HCT116 (cell line): ENCODE measurements around the gene TDRD9. TPM values are rescaled to one million over a fixed set of nuclear protein-coding genes. Genes with fewer than 3 reads are reported as not detected.

ENCODE experiments used
- ATAC-seq: fragments of 200-7000 bp; cut with Tn5 transposase; 2 replicates; pipeline ENCODE4 v1.9.1; 2020; ENCODE audit warnings: mild to moderate bottlenecking, moderate library complexity
- BruUV-seq: library from RNA; stranded (reverse); fragments of 400-500 nt; replicated peaks from 2 replicates; lab custom pipeline; 2021; lab: Mats Ljungman, UMichigan
- CTCF ChIA-PET: fragments of 300-600 bp; sonication (Branson Sonifier 250); formaldehyde crosslinking; loops from one replicate; lab custom pipeline; 2021; ENCODE audit warnings: antibody characterized with exemption; lab: Charles Lee
- POLR2A ChIA-PET: fragments of 300-600, 350-600 bp; sonication (Branson Sonifier 250); formaldehyde crosslinking; loops from one replicate; lab custom pipeline; 2021; ENCODE audit warnings: antibody characterized with exemption; lab: Charles Lee
- RAD21 ChIA-PET, 2 experiments: fragments of 300-600 bp; sonication (Branson Sonifier 250); formaldehyde crosslinking; loops; one replicate each; lab custom pipeline; 2023; ENCODE audit warnings: low total read pairs in 2 of 2; ENCODE audit not compliant: uncharacterized antibody in 2 of 2, unreplicated experiment in 2 of 2, low non-redundant PET in 1 of 2; lab: Charles Lee
- DNase-seq: peaks from one replicate; pipeline ENCODE4 v3.0.0-alpha.2; 2010; ENCODE audit warnings: low read depth, low spot score
- H2AFZ ChIP-seq: fragments of 200-600 bp; shearing (Covaris generic), sonication (generic); 2 replicates; pipeline ENCODE4 v1.6.1; 2017; ENCODE audit warnings: low read depth, mixed run types, mixed read lengths, antibody characterized with exemption, low read length; ENCODE audit not compliant: poor library complexity, severe bottlenecking
- H3K27ac ChIP-seq: 2 replicates; pipeline ENCODE4 v1.5.1; 2012; ENCODE audit warnings: low read depth, low read length
- H3K27me3 ChIP-seq: fragments of 200-600 bp; sonication (generic); 2 replicates; pipeline ENCODE4 v1.6.1; 2016; ENCODE audit warnings: mixed run types, low read length, mixed read lengths; ENCODE audit not compliant: insufficient read depth
- H3K36me3 ChIP-seq, 2 experiments: fragments of 200-500 bp in 1 of 2; fragments of 200-600 bp in 1 of 2; sonication (Bioruptor generic) in 1 of 2; sonication (generic) in 1 of 2; 2 replicates each; pipeline versions ENCODE4 v1.5.1 to v1.6.1; 2014 to 2016; ENCODE audit warnings: low read length in 2 of 2, inconsistent platforms in 1 of 2, mixed read lengths in 1 of 2, mixed run types in 1 of 2; ENCODE audit not compliant: insufficient read depth in 2 of 2, control insufficient read depth in 1 of 2
- H3K4me1 ChIP-seq, 2 experiments: fragments of 200-600 bp in 1 of 2; sonication (generic) in 1 of 2; 2 replicates each; pipeline versions ENCODE4 v1.5.1 to v1.6.1; 2012 to 2017; ENCODE audit warnings: low read length in 2 of 2, inconsistent platforms in 1 of 2, mild to moderate bottlenecking in 1 of 2, mixed read lengths in 1 of 2, mixed run types in 1 of 2, moderate library complexity in 1 of 2; ENCODE audit not compliant: insufficient read depth in 2 of 2, control insufficient read depth in 1 of 2
- H3K4me2 ChIP-seq: fragments of 200-600 bp; sonication (generic); 2 replicates; pipeline ENCODE4 v1.6.1; 2017; ENCODE audit warnings: mixed run types, low read length, mixed read lengths
- H3K4me3 ChIP-seq, 2 experiments: fragments of 200-600 bp in 1 of 2; sonication (generic) in 1 of 2; replicated peaks in 1 of 2; 2 replicates each; pipeline ENCODE4 v1.5.1; 2011 to 2016; ENCODE audit warnings: low read length in 2 of 2, control low read depth in 1 of 2, low read depth in 1 of 2, mild to moderate bottlenecking in 1 of 2, mixed read lengths in 1 of 2, mixed run types in 1 of 2
- H3K79me2 ChIP-seq: fragments of 200-600 bp; sonication (generic); 2 replicates; pipeline ENCODE4 v1.6.1; 2017; ENCODE audit warnings: mild to moderate bottlenecking, mixed run types, low read length, moderate library complexity, mixed read lengths; ENCODE audit not compliant: insufficient read depth
- H3K9ac ChIP-seq: fragments of 200-600 bp; sonication (generic); 2 replicates; pipeline ENCODE4 v1.6.1; 2016; ENCODE audit warnings: low read length, mixed read lengths
- H3K9me2 ChIP-seq: fragments of 200-600 bp; sonication (generic), shearing (Covaris generic); 2 replicates; pipeline ENCODE4 v1.6.1; 2017; ENCODE audit warnings: mixed run types, mild to moderate bottlenecking, moderate library complexity; ENCODE audit not compliant: insufficient read depth
- H3K9me3 ChIP-seq, 2 experiments: fragments of 200-500 bp in 1 of 2; fragments of 200-600 bp in 1 of 2; sonication (Bioruptor generic) in 1 of 2; sonication (generic) in 1 of 2; 2 replicates each; pipeline ENCODE4 v1.6.1; 2014 to 2017; ENCODE audit warnings: low read length in 2 of 2, mixed read lengths in 2 of 2, inconsistent platforms in 1 of 2, low read depth in 1 of 2, mild to moderate bottlenecking in 1 of 2, mixed run types in 1 of 2, moderate library complexity in 1 of 2; ENCODE audit not compliant: control insufficient read depth in 1 of 2, insufficient read depth in 1 of 2
- H4K20me1 ChIP-seq: fragments of 200-600 bp; sonication (generic), shearing (Covaris generic); 2 replicates; pipeline ENCODE4 v1.6.1; 2017; ENCODE audit warnings: mixed run types, mild to moderate bottlenecking, moderate library complexity; ENCODE audit not compliant: insufficient read depth
- ATF3 ChIP-seq: IDR thresholded peaks from 2 replicates; pipeline ENCODE4 v1.6.1; 2012
- CEBPB ChIP-seq: IDR thresholded peaks from 2 replicates; pipeline ENCODE4 v1.6.1; 2012; ENCODE audit warnings: low read depth
- ELF1 ChIP-seq: IDR thresholded peaks from 2 replicates; pipeline ENCODE4 v1.6.1; 2012; ENCODE audit warnings: low read depth, borderline replicate concordance
- EZH2phosphoT487 ChIP-seq: fragments of 200-600 bp; IDR thresholded peaks from 2 replicates; pipeline ENCODE4 v1.6.1; 2018; ENCODE audit warnings: antibody characterized with exemption, borderline replicate concordance
- POLR2A ChIP-seq: IDR thresholded peaks from 2 replicates; pipeline ENCODE4 v1.7.0; 2011; ENCODE audit warnings: borderline replicate concordance; ENCODE audit not compliant: insufficient read depth, insufficient read length; ENCODE audit errors: extremely low read depth
- RAD21 ChIP-seq: IDR thresholded peaks from 2 replicates; pipeline ENCODE4 v1.6.1; 2012; ENCODE audit warnings: low read depth, mild to moderate bottlenecking
- REST ChIP-seq: IDR thresholded peaks from 2 replicates; pipeline ENCODE4 v1.6.1; 2012; ENCODE audit warnings: low read depth
- SP1 ChIP-seq: IDR thresholded peaks from 2 replicates; pipeline ENCODE4 v1.6.1; 2012; ENCODE audit warnings: low read depth
- SRF ChIP-seq: IDR thresholded peaks from 2 replicates; pipeline ENCODE4 v1.6.1; 2012; ENCODE audit warnings: low read depth
- TCF7L2 ChIP-seq: IDR thresholded peaks from 2 replicates; pipeline ENCODE4 v1.7.0; 2011; ENCODE audit warnings: borderline replicate concordance, inconsistent platforms; ENCODE audit not compliant: insufficient read depth, insufficient read length; ENCODE audit errors: extremely low read depth
- intact Hi-C: fragments of 100-400 bp; cut with micrococcal nuclease; formaldehyde crosslinking; loops from 2 replicates; pipeline ENCODE4 v1.10.0; 2022
- total RNA-seq: library from RNA; stranded (reverse); gene quantifications from one replicate; pipeline ENCODE4 v1.2.1, GENCODE V29; 2021; ENCODE audit not compliant: unreplicated experiment
- TF ChIP-seq, protein P1 (sequence below), 3 experiments: fragments of 200-600 bp in 1 of 3; sonication (generic) in 1 of 3; IDR thresholded peaks in 2 of 3; conservative IDR thresholded peaks in 1 of 3; 2 replicates each; pipeline ENCODE4 v1.5.1; 2012 to 2017; ENCODE audit warnings: low read depth in 2 of 3, low read length in 2 of 3, antibody characterized with exemption in 1 of 3, borderline replicate concordance in 1 of 3, control low read depth in 1 of 3, mild to moderate bottlenecking in 1 of 3, mixed read lengths in 1 of 3, mixed run types in 1 of 3, moderate library complexity in 1 of 3; ENCODE audit not compliant: insufficient read depth in 1 of 3
- TF ChIP-seq, protein P2 (sequence below): IDR thresholded peaks from 2 replicates; pipeline ENCODE4 v1.6.1; 2012

The TDRD9 gene
- total RNA-seq, 1 experiment from 2014 or later = not detected

- Histone ChIP-seq H3K27me3 (no peaks in the 10 kb centered on the region), H3K4me3 (no peak overlapping the region), H3K9me2 (no peaks in the 10 kb centered on the region), H3K79me2 (no peaks in the 10 kb centered on the region), H3K9ac (no peak overlapping the region), H3K4me1 (peaks cover 5 to 15% of the 10 kb centered on the region in 2 experiments; a peak in 3 of 4 replicates), H3K4me2 (no peak overlapping the region), H3K36me3 (no peaks in the 10 kb centered on the region), H3K9me3 (no peaks in the 10 kb centered on the region), H4K20me1 (no peaks in the 10 kb centered on the region), H3K27ac (no peak overlapping the region), H2AFZ (no peak overlapping the region)
- no peak for DNase-seq
- intact Hi-C loops = loop anchor here (10.0 kb wide), 1 partner anchor 331 kb away; no protein-coding TSS in a partner anchor
- BruUV-seq = no TSS peak
- ATAC-seq = no peak
- ChIA-PET POLR2A (no interaction called here), RAD21 (no interaction called here), CTCF (interaction anchor here (0.8 to 1.4 kb wide), 4 partner anchors 11 to 97 kb away, joined by 3 to 7 read pairs (median 4); no protein-coding TSS in a partner anchor)
- TF ChIP-seq, protein P1, sequence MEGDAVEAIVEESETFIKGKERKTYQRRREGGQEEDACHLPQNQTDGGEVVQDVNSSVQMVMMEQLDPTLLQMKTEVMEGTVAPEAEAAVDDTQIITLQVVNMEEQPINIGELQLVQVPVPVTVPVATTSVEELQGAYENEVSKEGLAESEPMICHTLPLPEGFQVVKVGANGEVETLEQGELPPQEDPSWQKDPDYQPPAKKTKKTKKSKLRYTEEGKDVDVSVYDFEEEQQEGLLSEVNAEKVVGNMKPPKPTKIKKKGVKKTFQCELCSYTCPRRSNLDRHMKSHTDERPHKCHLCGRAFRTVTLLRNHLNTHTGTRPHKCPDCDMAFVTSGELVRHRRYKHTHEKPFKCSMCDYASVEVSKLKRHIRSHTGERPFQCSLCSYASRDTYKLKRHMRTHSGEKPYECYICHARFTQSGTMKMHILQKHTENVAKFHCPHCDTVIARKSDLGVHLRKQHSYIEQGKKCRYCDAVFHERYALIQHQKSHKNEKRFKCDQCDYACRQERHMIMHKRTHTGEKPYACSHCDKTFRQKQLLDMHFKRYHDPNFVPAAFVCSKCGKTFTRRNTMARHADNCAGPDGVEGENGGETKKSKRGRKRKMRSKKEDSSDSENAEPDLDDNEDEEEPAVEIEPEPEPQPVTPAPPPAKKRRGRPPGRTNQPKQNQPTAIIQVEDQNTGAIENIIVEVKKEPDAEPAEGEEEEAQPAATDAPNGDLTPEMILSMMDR (IDR thresholded peaks at IDR 0.05 in 2 of 3, conservative IDR thresholded peaks at IDR 0.05 in 1 of 3; ENCODE audit: borderline replicate concordance in 1 of 3, insufficient read depth in 1 of 3, low read depth in 2 of 3, low read length in 2 of 3) = 0 out of 6 replicates have a peak, but pooled peaks of 1 of the 3 experiments have one; percentile 15
- TF ChIP-seq CEBPB (no peak), EZH2phosphoT487 (no peak)
These were observed 22.3 kb upstream of the TDRD9 start for GRCh38 chr14:103905842-103906456.

DNA sequence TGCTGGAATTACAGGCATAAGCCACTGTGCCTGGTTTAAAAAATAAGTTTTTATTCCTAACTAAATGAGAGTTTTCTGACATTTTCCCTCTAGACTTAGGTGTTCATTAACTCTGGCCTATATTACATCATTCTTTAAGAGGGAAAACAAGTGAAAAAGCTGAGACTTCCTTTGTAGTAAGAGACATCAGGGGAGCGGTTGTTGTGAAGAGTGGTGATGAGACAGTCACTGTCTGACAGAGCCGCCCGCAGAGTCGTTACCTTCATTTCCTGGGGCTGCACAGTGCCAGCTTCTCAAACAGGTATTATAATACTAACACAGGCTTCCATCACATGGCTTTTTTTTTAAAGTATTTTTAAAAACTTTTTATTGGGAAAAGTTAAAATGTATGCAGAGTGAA lies 19.7 kb upstream of the TDRD9 start:
- no TSS peak for BruUV-seq
- no peak for ATAC-seq
- TF ChIP-seq RAD21 = no peak
- no peak for TF ChIP-seq REST
- TF ChIP-seq TCF7L2 = no peak
- TF ChIP-seq SP1 = no peak
- TF ChIP-seq EZH2phosphoT487 = no peak
- TF ChIP-seq POLR2A = no peak
- TF ChIP-seq, protein P2, sequence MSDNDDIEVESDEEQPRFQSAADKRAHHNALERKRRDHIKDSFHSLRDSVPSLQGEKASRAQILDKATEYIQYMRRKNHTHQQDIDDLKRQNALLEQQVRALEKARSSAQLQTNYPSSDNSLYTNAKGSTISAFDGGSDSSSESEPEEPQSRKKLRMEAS = no peak
- TF ChIP-seq ELF1 = no peak
- TF ChIP-seq SRF = no peak
- no peak for TF ChIP-seq CEBPB
- TF ChIP-seq ATF3 = no peak

More for the DNA sequence above, 19.7 kb upstream of the TDRD9 start:
- no peak overlapping the region for H3K4me2 ChIP-seq
- H3K79me2 ChIP-seq = 0 out of 2 replicates have a peak, but pooled peaks cover 4% of the 10 kb centered on the region
- H3K27ac ChIP-seq = no peak overlapping the region
- intact Hi-C loops = loop anchor here (10.0 kb wide), 1 partner anchor 334 kb away; no protein-coding TSS in a partner anchor
- ChIA-PET RAD21 (no interaction called here), POLR2A (no interaction called here), CTCF (interaction anchor here (0.9 kb wide), 1 partner anchor 100 kb away, joined by 4 read pairs; no protein-coding TSS in a partner anchor)
- peaks cover 13 to 14% of the 10 kb centered on the region in 2 experiments; a peak in 3 of 4 replicates for H3K36me3 ChIP-seq
- no peak overlapping the region for H2AFZ ChIP-seq
- H3K9ac ChIP-seq = no peak overlapping the region
- peaks cover 5 to 11% of the 10 kb centered on the region in 2 experiments; a peak in 3 of 4 replicates for H3K4me1 ChIP-seq
- H4K20me1 ChIP-seq = peaks cover under 1% of the 10 kb centered on the region; the same call in 1 of the 2 replicates
- no peak overlapping the region for H3K4me3 ChIP-seq
- no peaks in the 10 kb centered on the region for H3K9me3 ChIP-seq
- H3K27me3 ChIP-seq = no peaks in the 10 kb centered on the region
- no peak for DNase-seq
- H3K9me2 ChIP-seq = no peaks in the 10 kb centered on the region
